HG03103 (cell line): ENCODE data around the gene MRPS14.
"Not testable (repeated sequence)": the region's sequence is repeated elsewhere in the genome, so short reads cannot be mapped to it uniquely, and the experiment has no call there.

ENCODE experiments used
- ATAC-seq: cut with Tn5 transposase; IDR thresholded peaks from one replicate; pipeline ENCODE4 v1.9.1; 2021; ENCODE audit warnings: low read depth; ENCODE audit not compliant: unreplicated experiment

MRPS14 gene

GRCh38 chr1:175024773-175025172 lies 1.5 kb upstream of the MRPS14 start:
- ATAC-seq, result no peak

- ATAC-seq, result not testable (repeated sequence)
These were observed 657 bp upstream of the MRPS14 start for GRCh38 chr1:175023922-175024242.

- ATAC-seq, result no peak
These were observed 3.7 kb downstream of the MRPS14 start for GRCh38 chr1:175019524-175019923.

GRCh38 chr1:175015243-175015642 lies 8.0 kb downstream of the MRPS14 start:
- no peak for ATAC-seq

- ATAC-seq, result no peak
These were observed 9.8 kb downstream of the MRPS14 start for GRCh38 chr1:175013445-175013844.

- ATAC-seq, result no peak
These were observed 13.7 kb downstream of the MRPS14 start for GRCh38 chr1:175009532-175009931.

- ATAC-seq, result no peak
These were observed 18.0 kb downstream of the MRPS14 start for GRCh38 chr1:175005085-175005783.

- no peak for ATAC-seq
These were observed 19.7 kb downstream of the MRPS14 start for GRCh38 chr1:175003521-175003920.

- no peak for ATAC-seq
These were observed 20.2 kb downstream of the MRPS14 start for GRCh38 chr1:175002910-175003517.

- ATAC-seq, result no peak
These were observed 22.5 kb downstream of the MRPS14 start for GRCh38 chr1:175000697-175001187.

- ATAC-seq, result peak; percentile 4
These were observed 23.1 kb downstream of the MRPS14 start, which contains the start of gene CACYBP for GRCh38 chr1:174999936-175000696. Gene CACYBP, plus strand, starts transcription at chr1:174999947. Its CDS starts 234 bp downstream, at chr1:175000181.

- peak; percentile 66 for ATAC-seq
These were observed 23.8 kb downstream of the MRPS14 start for GRCh38 chr1:174999216-174999935.

GRCh38 chr1:174998569-174999215 lies 24.5 kb downstream of the MRPS14 start:
- ATAC-seq, result no peak

- no peak for ATAC-seq
These were observed 26.2 kb downstream of the MRPS14 start for GRCh38 chr1:174997041-174997440.

GRCh38 chr1:174996476-174996875 lies 26.7 kb downstream of the MRPS14 start:
- ATAC-seq, result no peak

GRCh38 chr1:174995916-174996315 lies 27.3 kb downstream of the MRPS14 start:
- no peak for ATAC-seq

- no peak for ATAC-seq
These were observed 28.1 kb downstream of the MRPS14 start for GRCh38 chr1:174995121-174995520.

- ATAC-seq, result no peak
These were observed 31.8 kb downstream of the MRPS14 start for GRCh38 chr1:174991473-174991872.

GRCh38 chr1:174990382-174990999 lies 32.7 kb downstream of the MRPS14 start:
- ATAC-seq, result no peak
